Ovary (tissue), 10 donors: ENCODE data around the gene RPS6KA6. TPM values are rescaled to one million over a fixed set of nuclear protein-coding genes. Genes with fewer than 3 reads are reported as not detected.

Experiments used
- DNase-seq, 5 donors: peaks; one replicate each; pipeline ENCODE4 v3.0.0-alpha.2; 2019 to 2020
- H3K27ac ChIP-seq, 2 donors: fragments of 200-600 bp; one replicate each; pipeline versions ENCODE4 v1.5.1 to v1.8.0; 2019 to 2022
- H3K27me3 ChIP-seq: fragments of 200-600 bp; one replicate; pipeline ENCODE4 v1.8.0; 2022
- H3K36me3 ChIP-seq: fragments of 200-600 bp; sonication (generic); one replicate; pipeline ENCODE4 v1.5.1; 2019
- H3K4me1 ChIP-seq: one replicate; pipeline ENCODE4 v1.8.1; 2013; ENCODE audit warnings: mild to moderate bottlenecking, moderate library complexity; ENCODE audit not compliant: insufficient read depth
- H3K4me3 ChIP-seq: fragments of 200-600 bp; sonication (generic); one replicate; pipeline ENCODE4 v1.5.1; 2017
- H3K9me3 ChIP-seq, 2 donors: fragments of 200-600 bp in 1 of 2; sonication (generic) in 1 of 2; one replicate each; pipeline versions ENCODE4 v1.5.1 to v1.8.1; 2013 to 2019; ENCODE audit warnings: mild to moderate bottlenecking in 1 of 2, moderate library complexity in 1 of 2
- EP300 ChIP-seq: sonication (generic); formaldehyde crosslinking; IDR thresholded peaks from one replicate; pipeline ENCODE4 v1.6.1; 2017; ENCODE audit warnings: antibody characterized with exemption
- POLR2A ChIP-seq: fragments of 450-650 bp; IDR thresholded peaks from one replicate; pipeline ENCODE4 v1.6.1; 2017; ENCODE audit warnings: antibody characterized with exemption, mild to moderate bottlenecking, moderate library complexity
- whole genome bisulfite sequencing, 3 donors: extraction: QIAGEN DNeasy Blood & Tissue Kit in 1 of 3; methylation state at CpG; one replicate each; pipeline versions ENCODE4 v1.1.5 to v1.1.7; 2013 to 2017; 5-methylcytosine and 5-hydroxymethylcytosine counted together
- intact Hi-C, 4 donors: fragments of 100-400 bp; cut with DNase I; formaldehyde crosslinking; loops; one replicate each; pipeline versions ENCODE4 v1.11.0 to v1.15.1; 2022 to 2023
- long read RNA-seq, 3 donors: library from polyadenylated mRNA in 2 of 3; unstranded in 2 of 3; transcript quantifications; one replicate each; pipeline ENCODE4 v2.0.0 and lab custom pipeline, GENCODE V29; 2021 to 2026
- polyA plus RNA-seq, 2 donors: library from polyadenylated mRNA; stranded (reverse); fragments of 200-250 nt in 1 of 2; fragments of 350-450 nt in 1 of 2; fragmentation: Illumina TruSeq in 1 of 2; extraction: RNeasy Lipid Tissue Mini Kit (QIAGEN cat#74804) in 1 of 2; gene quantifications; one replicate each; pipeline ENCODE4 v1.2.3, GENCODE V29; 2013 to 2014
- total RNA-seq, 7 donors: library from RNA; depleted of rRNA in 2 of 7; stranded (reverse); fragments of >200 nt in 2 of 7; fragmentation: NEBNext Ultra II Directional in 3 of 7; extraction: Animal tissue kit (Norgen Biotek cat#: 25700) in 3 of 7; gene quantifications; one replicate each; pipeline versions ENCODE4 v1.1.0 to v1.2.4, GENCODE V29; 2016 to 2023
- TF ChIP-seq, protein P1 (sequence below), 3 donors: fragments of 450-650 bp in 2 of 3; fragments of 200-600 bp in 1 of 3; IDR thresholded peaks; one replicate each; pipeline versions ENCODE4 v1.5.1 to v1.8.0; 2016 to 2022; ENCODE audit warnings: antibody characterized with exemption in 3 of 3, mild to moderate bottlenecking in 1 of 3
- donor health status: DM: no; HTN: no; CAD: no; lungs with moderate emphysema.
- donor health status: DM: no; HTN: no; CAD: no.
- donor health status: Bipolar disorder and iron deficiency.
- donor health status: DM: yes; HTN: yes; CAD: no.
- donor health status: DM: no; HTN: no; CAD: no.
- donor health status: DM: yes; HTN: yes; CAD: no.

RPS6KA6 gene
- 1 to 10 TPM; 3.9 to 9.3 (median 7.4) TPM for total RNA-seq
- polyA plus RNA-seq, result 1 to 10 TPM; 1.5 to 3.1 TPM
- long read RNA-seq, donor 1, partial matches to known transcripts, result 0 of 1 reads
- long read RNA-seq, donor 1, other reads (novel, unspliced or antisense), result 1 of 1 reads
- long read RNA-seq, donor 2, partial matches to known transcripts, result 13 of 15 reads
- long read RNA-seq, donor 2, other reads (novel, unspliced or antisense), result 0 of 15 reads
- long read RNA-seq, donor 3, transcript RPS6KA6-201 (22 exons, 2,547 nt), result major isoform, 5 of 6 reads
- long read RNA-seq, donor 3, partial matches to known transcripts, result 0 of 6 reads
- long read RNA-seq, donor 3, other reads (novel, unspliced or antisense), result 1 of 6 reads

DNA sequence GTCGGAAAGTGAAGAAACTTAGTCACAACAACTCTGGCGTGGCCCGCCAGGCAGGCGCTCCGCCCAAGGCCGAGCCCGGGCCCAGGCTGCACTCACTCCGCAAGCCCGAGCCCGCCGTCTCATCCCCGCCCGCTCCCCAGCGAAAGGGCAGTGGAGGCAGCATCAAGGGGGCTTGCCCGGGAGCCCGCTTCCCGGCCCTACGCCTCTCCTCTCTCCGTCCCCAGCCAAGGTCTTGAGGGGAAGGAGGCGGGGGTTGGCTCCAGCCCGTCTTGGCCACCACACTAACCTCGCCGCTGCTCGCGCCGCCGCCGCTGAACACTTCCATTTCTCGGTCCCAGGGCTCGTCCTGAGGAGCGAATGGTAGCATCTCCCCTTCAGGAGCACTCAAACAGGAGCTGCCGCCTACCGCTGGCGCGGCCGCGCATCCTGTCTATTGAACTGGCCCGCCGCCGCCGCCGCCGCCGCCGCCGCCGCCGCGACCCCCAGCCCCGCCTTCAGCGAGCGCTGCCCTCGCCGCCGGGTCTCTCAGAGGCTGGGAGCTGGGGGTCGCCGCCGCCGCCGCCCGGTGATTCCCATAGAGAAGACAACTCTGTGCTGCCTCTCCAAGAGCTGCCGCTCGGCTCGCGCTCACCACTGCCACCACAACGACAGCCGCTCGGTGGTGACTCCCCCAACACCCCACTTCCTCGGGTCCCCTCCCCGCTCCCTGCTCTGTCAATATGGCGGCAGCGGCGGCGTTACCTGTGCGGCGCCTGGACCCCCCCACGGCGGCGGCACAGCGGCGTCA, at the start of gene RPS6KA6:
Gene RPS6KA6, minus strand, starts transcription at position 667 of the 787 bp plus-strand sequence. Its CDS starts 300 bp downstream, at position 367.
- no peaks in the 10 kb centered on the region for H3K27me3 ChIP-seq
- TF ChIP-seq, protein P1, sequence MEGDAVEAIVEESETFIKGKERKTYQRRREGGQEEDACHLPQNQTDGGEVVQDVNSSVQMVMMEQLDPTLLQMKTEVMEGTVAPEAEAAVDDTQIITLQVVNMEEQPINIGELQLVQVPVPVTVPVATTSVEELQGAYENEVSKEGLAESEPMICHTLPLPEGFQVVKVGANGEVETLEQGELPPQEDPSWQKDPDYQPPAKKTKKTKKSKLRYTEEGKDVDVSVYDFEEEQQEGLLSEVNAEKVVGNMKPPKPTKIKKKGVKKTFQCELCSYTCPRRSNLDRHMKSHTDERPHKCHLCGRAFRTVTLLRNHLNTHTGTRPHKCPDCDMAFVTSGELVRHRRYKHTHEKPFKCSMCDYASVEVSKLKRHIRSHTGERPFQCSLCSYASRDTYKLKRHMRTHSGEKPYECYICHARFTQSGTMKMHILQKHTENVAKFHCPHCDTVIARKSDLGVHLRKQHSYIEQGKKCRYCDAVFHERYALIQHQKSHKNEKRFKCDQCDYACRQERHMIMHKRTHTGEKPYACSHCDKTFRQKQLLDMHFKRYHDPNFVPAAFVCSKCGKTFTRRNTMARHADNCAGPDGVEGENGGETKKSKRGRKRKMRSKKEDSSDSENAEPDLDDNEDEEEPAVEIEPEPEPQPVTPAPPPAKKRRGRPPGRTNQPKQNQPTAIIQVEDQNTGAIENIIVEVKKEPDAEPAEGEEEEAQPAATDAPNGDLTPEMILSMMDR (IDR thresholded peaks at IDR 0.05), result no peak
- TF ChIP-seq POLR2A, result no peak
- TF ChIP-seq EP300, result no peak
- no peaks in the 10 kb centered on the region for H3K36me3 ChIP-seq
- peak within 1 kb of the TSS; percentile 60 for H3K4me3 ChIP-seq
- intact Hi-C loops, result no loop called here
- peak; percentile 30 to 65 (median 53) for DNase-seq
- WGBS, 3 donors, result 26 to 49% (median 38%) methylated on average over 81 of the region's 81 CpGs
- no peaks in the 10 kb centered on the region for H3K4me1 ChIP-seq
- no peaks in the 10 kb centered on the region for H3K9me3 ChIP-seq
- H3K27ac ChIP-seq, result peak within 1 kb of the TSS; percentile 83 to 85

- no peaks in the 10 kb centered on the region for H3K4me1 ChIP-seq
- DNase-seq, result no peak
- no peak for TF ChIP-seq POLR2A
- TF ChIP-seq, protein P1 (IDR thresholded peaks at IDR 0.05), result no peak
- no peak for TF ChIP-seq EP300
- no peak overlapping the region for H3K27ac ChIP-seq
- no peaks in the 10 kb centered on the region for H3K27me3 ChIP-seq
- 66 to 74% (median 72%) methylated on average over 3 of the region's 3 CpGs for WGBS, 3 donors
- intact Hi-C loops, result no loop called here
- no peak overlapping the region for H3K4me3 ChIP-seq
- H3K36me3 ChIP-seq, result no peaks in the 10 kb centered on the region
- H3K9me3 ChIP-seq, result no peaks in the 10 kb centered on the region
These were observed 36.7 kb upstream of the RPS6KA6 start for GRCh38 chrX:84224741-84225140.

GRCh38 chrX:84223261-84223660, 35.3 kb upstream of the RPS6KA6 start:
- H3K4me1 ChIP-seq, result no peaks in the 10 kb centered on the region
- H3K27ac ChIP-seq, result no peak overlapping the region
- TF ChIP-seq, protein P1 (IDR thresholded peaks at IDR 0.05), result no peak
- no peak for TF ChIP-seq EP300
- no peak for TF ChIP-seq POLR2A

GRCh38 chrX:84221181-84221580, 33.2 kb upstream of the RPS6KA6 start:
- no peaks in the 10 kb centered on the region for H3K36me3 ChIP-seq
- no peak for DNase-seq
- no peak overlapping the region for H3K27ac ChIP-seq
- WGBS, 3 donors, result 26 to 38% (median 36%) methylated on average over 2 of the region's 2 CpGs
- no peak overlapping the region for H3K4me3 ChIP-seq
- no peaks in the 10 kb centered on the region for H3K4me1 ChIP-seq
- H3K9me3 ChIP-seq, result no peaks in the 10 kb centered on the region
- intact Hi-C loops, result no loop called here
- no peaks in the 10 kb centered on the region for H3K27me3 ChIP-seq
- TF ChIP-seq POLR2A, result no peak
- no peak for TF ChIP-seq EP300
- TF ChIP-seq, protein P1 (IDR thresholded peaks at IDR 0.05), result no peak

More at GRCh38 chrX:84223261-84223660, 35.3 kb upstream of the RPS6KA6 start:
- no peaks in the 10 kb centered on the region for H3K27me3 ChIP-seq
- no peak overlapping the region for H3K4me3 ChIP-seq
- intact Hi-C loops, result no loop called here
- DNase-seq, result no peak
- no peaks in the 10 kb centered on the region for H3K36me3 ChIP-seq
- no peaks in the 10 kb centered on the region for H3K9me3 ChIP-seq
